ENCODE data around the gene SLC26A6. TPM values are rescaled to one million over a fixed set of nuclear protein-coding genes. Genes with fewer than 3 reads are reported as not detected.
A peak's percentile ranks its signal among the peaks of the same experiment; 100 is the strongest.

SLC26A6 gene
- total RNA-seq, 1 experiment from 2014 or later: 47.4 TPM

DNA sequence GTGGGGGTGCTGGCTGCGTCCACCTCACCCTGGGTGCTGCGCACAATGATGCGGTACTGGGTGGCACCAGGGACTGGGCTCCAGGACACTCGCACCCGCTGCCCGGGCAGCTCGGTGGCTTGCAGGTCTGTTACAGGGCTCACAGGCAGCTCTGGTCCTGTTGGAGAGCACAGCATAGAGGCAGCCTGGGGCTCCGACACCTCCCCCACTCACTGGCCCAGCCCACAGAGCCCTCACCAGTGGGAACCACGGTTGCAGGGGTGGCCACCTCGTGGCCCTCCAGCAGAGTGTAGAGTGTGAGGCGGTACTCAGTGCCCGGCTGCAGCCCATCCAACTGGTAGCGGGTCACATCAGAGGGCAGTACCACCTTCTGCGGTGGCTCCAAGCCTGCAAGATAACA, 43.8 kb downstream of the SLC26A6 start:
- intact Hi-C loops (cut with micrococcal nuclease): no loop called here
- CTCF ChIA-PET: no interaction called here

DNA sequence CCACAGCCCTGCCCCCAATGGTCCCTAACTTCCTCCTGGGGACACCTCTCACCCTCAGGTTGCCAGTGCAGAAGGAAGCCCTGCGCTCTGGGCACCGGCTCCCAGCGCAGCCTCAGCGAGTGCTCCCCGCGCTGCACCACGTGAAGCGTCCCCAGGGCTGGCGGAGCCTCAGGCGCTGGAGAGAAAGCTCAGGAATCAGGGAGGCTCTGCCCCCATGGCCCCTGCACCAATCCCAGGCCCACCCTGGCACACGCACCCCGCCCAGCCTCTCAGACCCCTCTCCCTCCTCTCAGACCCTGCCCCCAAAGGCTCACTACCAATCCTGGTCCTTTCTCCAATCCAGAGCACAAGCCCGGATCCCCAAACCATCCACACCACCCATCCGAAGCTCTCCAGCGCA, 47.0 kb downstream of the SLC26A6 start:
- POLR2A ChIA-PET: no interaction called here
- Mint-ChIP-seq H3K27ac (ENCODE audit: low read depth, unreplicated experiment) (no peak overlapping the region), H3K36me3 (ENCODE audit: insufficient read depth, unreplicated experiment) (peaks cover 39% of the 10 kb centered on the region), H3K9me3 (ENCODE audit: unreplicated experiment) (no peaks in the 10 kb centered on the region), H3K4me3 (ENCODE audit: unreplicated experiment) (no peak overlapping the region), H3K27me3 (ENCODE audit: insufficient read depth, unreplicated experiment) (no peaks in the 10 kb centered on the region), H3K4me1 (ENCODE audit: insufficient read depth, unreplicated experiment) (peaks cover 13% of the 10 kb centered on the region)
- BruUV-seq (replicated peaks): no TSS peak
- DNase-seq (ENCODE audit: unreplicated experiment): no peak
- CTCF ChIA-PET: interaction anchor here (0.7 to 1.3 kb wide), 3 partner anchors 27 to 32 kb away, joined by 3 to 4 read pairs (median 3); no protein-coding TSS in a partner anchor
- TF ChIP-seq, protein P1, sequence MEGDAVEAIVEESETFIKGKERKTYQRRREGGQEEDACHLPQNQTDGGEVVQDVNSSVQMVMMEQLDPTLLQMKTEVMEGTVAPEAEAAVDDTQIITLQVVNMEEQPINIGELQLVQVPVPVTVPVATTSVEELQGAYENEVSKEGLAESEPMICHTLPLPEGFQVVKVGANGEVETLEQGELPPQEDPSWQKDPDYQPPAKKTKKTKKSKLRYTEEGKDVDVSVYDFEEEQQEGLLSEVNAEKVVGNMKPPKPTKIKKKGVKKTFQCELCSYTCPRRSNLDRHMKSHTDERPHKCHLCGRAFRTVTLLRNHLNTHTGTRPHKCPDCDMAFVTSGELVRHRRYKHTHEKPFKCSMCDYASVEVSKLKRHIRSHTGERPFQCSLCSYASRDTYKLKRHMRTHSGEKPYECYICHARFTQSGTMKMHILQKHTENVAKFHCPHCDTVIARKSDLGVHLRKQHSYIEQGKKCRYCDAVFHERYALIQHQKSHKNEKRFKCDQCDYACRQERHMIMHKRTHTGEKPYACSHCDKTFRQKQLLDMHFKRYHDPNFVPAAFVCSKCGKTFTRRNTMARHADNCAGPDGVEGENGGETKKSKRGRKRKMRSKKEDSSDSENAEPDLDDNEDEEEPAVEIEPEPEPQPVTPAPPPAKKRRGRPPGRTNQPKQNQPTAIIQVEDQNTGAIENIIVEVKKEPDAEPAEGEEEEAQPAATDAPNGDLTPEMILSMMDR (IDR thresholded peaks at IDR 0.05; ENCODE audit: unreplicated experiment): no peak
- intact Hi-C loops (cut with micrococcal nuclease): no loop called here

More for the DNA sequence above, 43.8 kb downstream of the SLC26A6 start:
- peaks cover 26% of the 10 kb centered on the region for H3K36me3 Mint-ChIP-seq (ENCODE audit: insufficient read depth, unreplicated experiment)
- BruUV-seq (replicated peaks): no TSS peak
- POLR2A ChIA-PET: no interaction called here
- H3K9me3 Mint-ChIP-seq (ENCODE audit: unreplicated experiment): no peaks in the 10 kb centered on the region
- TF ChIP-seq, protein P1 (IDR thresholded peaks at IDR 0.05; ENCODE audit: unreplicated experiment): no peak
- H3K4me1 Mint-ChIP-seq (ENCODE audit: insufficient read depth, unreplicated experiment): peaks cover 22% of the 10 kb centered on the region
- H3K27ac Mint-ChIP-seq (ENCODE audit: low read depth, unreplicated experiment): peak overlapping the region; percentile 53
- no peak overlapping the region for H3K4me3 Mint-ChIP-seq (ENCODE audit: unreplicated experiment)
- DNase-seq (ENCODE audit: unreplicated experiment): no peak
- no peaks in the 10 kb centered on the region for H3K27me3 Mint-ChIP-seq (ENCODE audit: insufficient read depth, unreplicated experiment)

- Mint-ChIP-seq H3K4me3 (ENCODE audit: unreplicated experiment) (no peak overlapping the region), H3K4me1 (ENCODE audit: insufficient read depth, unreplicated experiment) (peaks cover 13% of the 10 kb centered on the region), H3K27ac (ENCODE audit: low read depth, unreplicated experiment) (peak overlapping the region; percentile 6), H3K36me3 (ENCODE audit: insufficient read depth, unreplicated experiment) (peaks cover 43% of the 10 kb centered on the region), H3K9me3 (ENCODE audit: unreplicated experiment) (no peaks in the 10 kb centered on the region), H3K27me3 (ENCODE audit: insufficient read depth, unreplicated experiment) (no peaks in the 10 kb centered on the region)
- intact Hi-C loops (cut with micrococcal nuclease): no loop called here
- TF ChIP-seq, protein P1 (IDR thresholded peaks at IDR 0.05; ENCODE audit: unreplicated experiment): no peak
- CTCF ChIA-PET: interaction anchor here (0.5 to 1.3 kb wide), 3 partner anchors 26 to 277 kb away, joined by 3 to 4 read pairs (median 3); no protein-coding TSS in a partner anchor
- no TSS peak for BruUV-seq (replicated peaks)
- POLR2A ChIA-PET: interaction anchor here (0.6 kb wide), 1 partner anchor 99 kb away, joined by 4 read pairs; no protein-coding TSS in a partner anchor
- DNase-seq (ENCODE audit: unreplicated experiment): no peak
These were observed 47.6 kb downstream of the SLC26A6 start for GRCh38 chr3:48587686-48588085.

DNA sequence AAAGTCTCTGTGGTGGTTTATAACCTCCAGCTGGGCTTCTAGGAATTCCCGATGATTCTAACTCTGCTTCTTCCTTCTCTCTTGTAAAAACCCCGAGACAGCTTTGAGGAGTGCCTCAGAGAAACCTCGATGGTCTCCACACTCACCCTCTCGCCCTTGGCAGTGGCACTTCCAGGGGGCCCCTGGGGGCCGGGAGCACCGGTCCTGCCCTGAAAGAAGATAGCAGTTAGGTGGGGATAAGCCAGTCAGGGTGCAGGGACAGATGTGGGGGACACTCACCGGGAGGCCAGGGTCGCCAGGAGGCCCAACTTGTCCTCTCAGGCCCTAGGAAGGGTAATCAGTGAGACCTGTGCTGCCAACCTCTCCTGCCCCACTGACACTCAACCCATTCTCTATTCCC, 49.9 kb downstream of the SLC26A6 start:
- H3K4me3 Mint-ChIP-seq (ENCODE audit: unreplicated experiment): no peak overlapping the region
- POLR2A ChIA-PET: interaction anchor here (0.8 kb wide), 1 partner anchor 18 kb away, joined by 3 read pairs; no protein-coding TSS in a partner anchor

More for the DNA sequence above, 49.9 kb downstream of the SLC26A6 start:
- TF ChIP-seq, protein P1 (IDR thresholded peaks at IDR 0.05; ENCODE audit: unreplicated experiment): no peak
- Mint-ChIP-seq H3K27me3 (ENCODE audit: insufficient read depth, unreplicated experiment) (no peaks in the 10 kb centered on the region), H3K27ac (ENCODE audit: low read depth, unreplicated experiment) (no peak overlapping the region), H3K9me3 (ENCODE audit: unreplicated experiment) (no peaks in the 10 kb centered on the region), H3K4me1 (ENCODE audit: insufficient read depth, unreplicated experiment) (peaks cover 7% of the 10 kb centered on the region), H3K36me3 (ENCODE audit: insufficient read depth, unreplicated experiment) (peaks cover 55% of the 10 kb centered on the region)
- no TSS peak for BruUV-seq (replicated peaks)
- no peak for DNase-seq (ENCODE audit: unreplicated experiment)
- CTCF ChIA-PET: interaction anchor here (1.2 kb wide), 1 partner anchor 27 kb away, joined by 5 read pairs; no protein-coding TSS in a partner anchor
- intact Hi-C loops (cut with micrococcal nuclease): no loop called here

Measured in MCF 10A (cell line).